Amygdala (tissue), 56 donors: ENCODE results near the gene DDX50.
A peak's percentile ranks its signal among the peaks of the same experiment; 100 is the strongest.
"Not testable (repeated sequence)": the region's sequence is repeated elsewhere in the genome, so short reads cannot be mapped to it uniquely, and the experiment has no call there.

Source experiments
- DNase-seq, 56 donors: peaks; one replicate each; lab custom pipeline; 2025; lab: John Stamatoyannopoulos, UW

Gene DDX50

GRCh38 chr10:68979738-68980137 is 78.6 kb downstream of the DDX50 start:
- not testable (repeated sequence) for DNase-seq

- DNase-seq = no peak
Observed at GRCh38 chr10:68981074-68981473, 80.0 kb downstream of the DDX50 start.

- no peak for DNase-seq
Observed at GRCh38 chr10:68982389-68982788, 81.3 kb downstream of the DDX50 start.

GRCh38 chr10:68987611-68988010 is 86.5 kb downstream of the DDX50 start:
- no peak for DNase-seq

GRCh38 chr10:68988530-68989316 is 87.6 kb downstream of the DDX50 start, which contains the start of gene KIFBP:
TSS of gene KIFBP (plus strand) at chr10:68988803. CDS start at chr10:68988833, 30 bp downstream.
- peak; percentile 27 to 99 (median 94) for DNase-seq

- DNase-seq = peak in 8 of 56 donors; percentile 4 to 48 (median 29)
Observed at GRCh38 chr10:68989317-68989990, 88.3 kb downstream of the DDX50 start.

- DNase-seq = peak in 2 of 56 donors; percentile 14 to 16
Observed at GRCh38 chr10:68992636-68993440, 91.7 kb downstream of the DDX50 start.
